Measurements from ENCODE around the gene RFC4. TPM values are rescaled to one million over a fixed set of nuclear protein-coding genes. Genes with fewer than 3 reads are reported as not detected.
A peak's percentile ranks its signal among the peaks of the same experiment; 100 is the strongest.

Gene RFC4
- total and polyA plus RNA-seq, 2 of the 13 experiments (the other 11 are each of a cell fraction or from before 2014, with no cell fraction given), result 18.5 to 103 TPM

DNA sequence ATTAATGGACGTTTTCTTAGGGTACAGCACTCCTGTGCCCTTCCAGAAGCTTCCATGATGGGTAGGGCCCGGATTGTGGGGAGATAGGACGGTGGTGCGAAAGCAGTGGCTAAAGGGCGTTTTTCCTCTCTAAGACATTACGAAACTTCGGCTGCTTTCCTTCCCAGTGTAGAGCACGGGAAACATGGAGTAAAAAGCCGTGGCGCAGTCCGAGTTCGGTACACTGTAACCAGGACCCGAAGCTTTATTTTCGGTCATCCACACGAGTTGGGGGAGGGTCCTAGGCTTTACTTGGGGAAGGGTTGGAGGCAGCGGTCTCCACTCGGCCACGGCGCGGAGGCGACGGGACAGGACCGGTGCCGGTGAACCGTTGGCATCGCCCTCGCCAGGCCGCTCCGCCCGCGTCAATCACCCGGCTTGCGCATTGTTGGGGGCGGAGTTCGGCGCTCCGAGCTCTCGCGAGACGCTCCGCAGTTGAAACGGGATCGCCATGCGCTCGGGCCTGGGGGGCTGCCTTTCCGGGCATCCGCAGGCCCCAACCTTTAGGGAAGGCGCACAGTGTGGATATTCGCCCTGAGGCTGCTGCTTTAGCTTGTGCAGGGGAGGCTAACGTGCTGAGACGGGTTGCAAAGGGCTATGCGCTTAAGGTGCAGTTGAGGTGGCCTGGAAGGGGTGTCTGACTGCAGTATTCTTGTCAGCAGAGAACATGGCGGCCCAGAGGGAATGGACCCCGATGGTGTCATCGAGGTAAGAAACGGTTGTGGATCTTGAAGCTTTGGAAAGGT lies 22.4 kb downstream of the RFC4 start (continued):
- TF ChIP-seq, protein P1, sequence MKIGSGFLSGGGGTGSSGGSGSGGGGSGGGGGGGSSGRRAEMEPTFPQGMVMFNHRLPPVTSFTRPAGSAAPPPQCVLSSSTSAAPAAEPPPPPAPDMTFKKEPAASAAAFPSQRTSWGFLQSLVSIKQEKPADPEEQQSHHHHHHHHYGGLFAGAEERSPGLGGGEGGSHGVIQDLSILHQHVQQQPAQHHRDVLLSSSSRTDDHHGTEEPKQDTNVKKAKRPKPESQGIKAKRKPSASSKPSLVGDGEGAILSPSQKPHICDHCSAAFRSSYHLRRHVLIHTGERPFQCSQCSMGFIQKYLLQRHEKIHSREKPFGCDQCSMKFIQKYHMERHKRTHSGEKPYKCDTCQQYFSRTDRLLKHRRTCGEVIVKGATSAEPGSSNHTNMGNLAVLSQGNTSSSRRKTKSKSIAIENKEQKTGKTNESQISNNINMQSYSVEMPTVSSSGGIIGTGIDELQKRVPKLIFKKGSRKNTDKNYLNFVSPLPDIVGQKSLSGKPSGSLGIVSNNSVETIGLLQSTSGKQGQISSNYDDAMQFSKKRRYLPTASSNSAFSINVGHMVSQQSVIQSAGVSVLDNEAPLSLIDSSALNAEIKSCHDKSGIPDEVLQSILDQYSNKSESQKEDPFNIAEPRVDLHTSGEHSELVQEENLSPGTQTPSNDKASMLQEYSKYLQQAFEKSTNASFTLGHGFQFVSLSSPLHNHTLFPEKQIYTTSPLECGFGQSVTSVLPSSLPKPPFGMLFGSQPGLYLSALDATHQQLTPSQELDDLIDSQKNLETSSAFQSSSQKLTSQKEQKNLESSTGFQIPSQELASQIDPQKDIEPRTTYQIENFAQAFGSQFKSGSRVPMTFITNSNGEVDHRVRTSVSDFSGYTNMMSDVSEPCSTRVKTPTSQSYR (CRISPR knock-in tag; IDR thresholded peaks at IDR 0.05; ENCODE audit: borderline replicate concordance), result peak; percentile 30; the same call in 1 of the 2 replicates
- 0 out of 2 replicates have a peak, but pooled peaks have one; percentile 2 for TF ChIP-seq ZFP36L1 (CRISPR knock-in tag; IDR thresholded peaks at IDR 0.05)
- no peak for TF ChIP-seq MIXL1 (CRISPR knock-in tag; IDR thresholded peaks at IDR 0.05)
- TF ChIP-seq, protein P2, sequence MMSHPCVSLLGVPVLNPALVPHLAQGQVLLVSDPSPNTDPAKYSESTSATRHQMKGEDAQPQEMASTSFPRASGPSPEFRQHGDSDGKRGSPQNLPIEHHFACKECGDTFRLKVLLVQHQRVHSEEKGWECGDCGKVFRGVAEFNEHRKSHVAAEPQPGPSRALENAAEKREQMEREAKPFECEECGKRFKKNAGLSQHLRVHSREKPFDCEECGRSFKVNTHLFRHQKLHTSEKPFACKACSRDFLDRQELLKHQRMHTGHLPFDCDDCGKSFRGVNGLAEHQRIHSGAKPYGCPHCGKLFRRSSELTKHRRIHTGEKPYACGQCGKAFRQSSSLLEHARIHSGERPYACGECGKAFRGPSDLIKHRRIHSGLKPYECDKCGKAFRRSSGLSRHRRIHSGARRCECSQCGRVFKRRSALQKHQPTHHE (CRISPR knock-in tag; IDR thresholded peaks at IDR 0.05; ENCODE audit: borderline replicate concordance), result no peak; the same call in 1 of the 2 replicates
- no peak for TF ChIP-seq ZNF7 (CRISPR knock-in tag; IDR thresholded peaks at IDR 0.05)
- TF ChIP-seq ZNF17 (CRISPR knock-in tag; IDR thresholded peaks at IDR 0.05), result no peak
- TF ChIP-seq, protein P3, sequence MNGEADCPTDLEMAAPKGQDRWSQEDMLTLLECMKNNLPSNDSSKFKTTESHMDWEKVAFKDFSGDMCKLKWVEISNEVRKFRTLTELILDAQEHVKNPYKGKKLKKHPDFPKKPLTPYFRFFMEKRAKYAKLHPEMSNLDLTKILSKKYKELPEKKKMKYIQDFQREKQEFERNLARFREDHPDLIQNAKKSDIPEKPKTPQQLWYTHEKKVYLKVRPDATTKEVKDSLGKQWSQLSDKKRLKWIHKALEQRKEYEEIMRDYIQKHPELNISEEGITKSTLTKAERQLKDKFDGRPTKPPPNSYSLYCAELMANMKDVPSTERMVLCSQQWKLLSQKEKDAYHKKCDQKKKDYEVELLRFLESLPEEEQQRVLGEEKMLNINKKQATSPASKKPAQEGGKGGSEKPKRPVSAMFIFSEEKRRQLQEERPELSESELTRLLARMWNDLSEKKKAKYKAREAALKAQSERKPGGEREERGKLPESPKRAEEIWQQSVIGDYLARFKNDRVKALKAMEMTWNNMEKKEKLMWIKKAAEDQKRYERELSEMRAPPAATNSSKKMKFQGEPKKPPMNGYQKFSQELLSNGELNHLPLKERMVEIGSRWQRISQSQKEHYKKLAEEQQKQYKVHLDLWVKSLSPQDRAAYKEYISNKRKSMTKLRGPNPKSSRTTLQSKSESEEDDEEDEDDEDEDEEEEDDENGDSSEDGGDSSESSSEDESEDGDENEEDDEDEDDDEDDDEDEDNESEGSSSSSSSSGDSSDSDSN (CRISPR knock-in tag; IDR thresholded peaks at IDR 0.05), result peak; percentile 74
- peak; percentile 44; the same call in 1 of the 2 replicates for TF ChIP-seq ZNF543 (CRISPR knock-in tag; IDR thresholded peaks at IDR 0.05)
- TF ChIP-seq MIER3 (CRISPR knock-in tag; IDR thresholded peaks at IDR 0.05; ENCODE audit: borderline replicate concordance), result peak; percentile 17; the same call in 1 of the 2 replicates
- no peak; the same call in 1 of the 2 replicates for TF ChIP-seq ZBTB39 (CRISPR knock-in tag; IDR thresholded peaks at IDR 0.05)
- TF ChIP-seq PITX1 (CRISPR knock-in tag; IDR thresholded peaks at IDR 0.05), result no peak; the same call in 1 of the 2 replicates
- no peak for TF ChIP-seq ZNF598 (CRISPR knock-in tag; IDR thresholded peaks at IDR 0.05; ENCODE audit: borderline replicate concordance)
- TF ChIP-seq, protein P4, sequence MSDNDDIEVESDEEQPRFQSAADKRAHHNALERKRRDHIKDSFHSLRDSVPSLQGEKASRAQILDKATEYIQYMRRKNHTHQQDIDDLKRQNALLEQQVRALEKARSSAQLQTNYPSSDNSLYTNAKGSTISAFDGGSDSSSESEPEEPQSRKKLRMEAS (IDR thresholded peaks at IDR 0.05), result peak; percentile 79
- TF ChIP-seq ZNF674 (CRISPR knock-in tag; IDR thresholded peaks at IDR 0.05; ENCODE audit: low read depth), result no peak
- TF ChIP-seq NRL (CRISPR knock-in tag; IDR thresholded peaks at IDR 0.05; ENCODE audit: borderline replicate concordance), result peak; percentile 70; the same call in 1 of the 2 replicates
- TF ChIP-seq SALL1 (CRISPR knock-in tag; IDR thresholded peaks at IDR 0.05), result peak; percentile 60; the same call in 1 of the 2 replicates
- no peak for TF ChIP-seq ZNF562 (CRISPR knock-in tag; IDR thresholded peaks at IDR 0.05; ENCODE audit: borderline replicate concordance)
- peak; percentile 13; the same call in 1 of the 2 replicates for TF ChIP-seq ZFP1 (CRISPR knock-in tag; IDR thresholded peaks at IDR 0.05)
- TF ChIP-seq ELF1 (CRISPR knock-in tag; IDR thresholded peaks at IDR 0.05), result 0 out of 2 replicates have a peak, but pooled peaks have one; percentile 9
- no peak for TF ChIP-seq TCF12 (IDR thresholded peaks at IDR 0.05)
- TF ChIP-seq TCF12 (CRISPR knock-in tag; IDR thresholded peaks at IDR 0.05), result no peak

All from HepG2 (cell line).